Chondrocyte (in vitro differentiated cells): ENCODE measurements around the gene ATF7IP. TPM values are rescaled to one million over a fixed set of nuclear protein-coding genes. Genes with fewer than 3 reads are reported as not detected.
"Not testable (repeated sequence)": the region's sequence is repeated elsewhere in the genome, so short reads cannot be mapped to it uniquely, and the experiment has no call there.

ENCODE experiments used
- DNase-seq: peaks from one replicate; pipeline ENCODE4 v3.0.0; 2021; ENCODE audit warnings: mixed read lengths, low spot score
- H3K27ac Mint-ChIP-seq: one replicate; pipeline ENCODE4 v1.8.0; 2021; ENCODE audit warnings: mild to moderate bottlenecking, moderate library complexity, mixed read lengths; ENCODE audit not compliant: unreplicated experiment
- H3K27me3 Mint-ChIP-seq: 2 replicates; pipeline ENCODE4 v1.8.0; 2021; ENCODE audit warnings: low read depth, mixed read lengths
- H3K36me3 Mint-ChIP-seq: 2 replicates; pipeline ENCODE4 v1.8.0; 2021; ENCODE audit warnings: low read depth, mixed read lengths
- H3K4me1 Mint-ChIP-seq: 2 replicates; pipeline ENCODE4 v1.8.0; 2021; ENCODE audit warnings: low read depth, mild to moderate bottlenecking, mixed read lengths
- H3K4me3 Mint-ChIP-seq: one replicate; pipeline ENCODE4 v1.8.0; 2021; ENCODE audit warnings: mild to moderate bottlenecking, moderate library complexity, mixed read lengths; ENCODE audit not compliant: unreplicated experiment
- H3K9me3 Mint-ChIP-seq: 2 replicates; pipeline ENCODE4 v1.8.0; 2021; ENCODE audit warnings: low read depth, mixed read lengths
- CTCF ChIP-seq: fragments of 200-600 bp; sonication (generic); IDR thresholded peaks from 2 replicates; pipeline ENCODE4 v1.5.0; 2021; ENCODE audit warnings: antibody characterized with exemption, mild to moderate bottlenecking, moderate library complexity
- long read RNA-seq: library from polyadenylated mRNA; stranded (forward); transcript quantifications from one replicate; pipeline ENCODE4 v2.0.0, GENCODE V29; 2021
- total RNA-seq: library from RNA; stranded (reverse); gene quantifications from 3 replicates; pipeline ENCODE4 v1.2.1, GENCODE V29; 2021

ATF7IP gene
- total RNA-seq = 45.9 to 79.9 TPM (median 50.4 TPM) in 3 replicates
- long read RNA-seq, full-length matches to known transcripts = 6 of 11 reads
- long read RNA-seq, partial matches to known transcripts = 4 of 11 reads
- long read RNA-seq, other reads (novel, unspliced or antisense) = 1 of 11 reads

GRCh38 chr12:14365294-14366208 is at the start of gene ATF7IP:
ATF7IP (plus strand) TSS chr12:14365682; CDS start chr12:14423916, 58,234 bp downstream.
- TF ChIP-seq CTCF = peak; percentile 73
- peak; percentile 97 for DNase-seq
- peaks cover 5% of the 10 kb centered on the region for H3K9me3 Mint-ChIP-seq
- no peaks in the 10 kb centered on the region for H3K36me3 Mint-ChIP-seq
- H3K4me3 Mint-ChIP-seq = peak within 1 kb of the TSS; percentile 79
- H3K27me3 Mint-ChIP-seq = no peaks in the 10 kb centered on the region
- peaks cover 34% of the 10 kb centered on the region for H3K4me1 Mint-ChIP-seq
- peak within 1 kb of the TSS; percentile 98 for H3K27ac Mint-ChIP-seq

- Mint-ChIP-seq H3K27me3 (no peaks in the 10 kb centered on the region), H3K27ac (no peak overlapping the region), H3K4me3 (no peak overlapping the region), H3K9me3 (peaks cover under 1% of the 10 kb centered on the region), H3K4me1 (peaks cover 4% of the 10 kb centered on the region), H3K36me3 (no peaks in the 10 kb centered on the region)
- TF ChIP-seq CTCF = no peak
- DNase-seq = no peak
These were observed 47.9 kb upstream of the ATF7IP start for GRCh38 chr12:14317362-14318146.

GRCh38 chr12:14319704-14320427 is 45.6 kb upstream of the ATF7IP start:
- not testable (repeated sequence) for DNase-seq, H3K27me3 Mint-ChIP-seq, H3K36me3 Mint-ChIP-seq

GRCh38 chr12:14322403-14322802 is 43.1 kb upstream of the ATF7IP start:
- Mint-ChIP-seq H3K4me3 (no peak overlapping the region), H3K4me1 (peaks cover 10% of the 10 kb centered on the region), H3K36me3 (no peaks in the 10 kb centered on the region), H3K9me3 (peaks cover 3% of the 10 kb centered on the region), H3K27me3 (no peaks in the 10 kb centered on the region), H3K27ac (no peak overlapping the region)
- DNase-seq = no peak
- no peak for TF ChIP-seq CTCF

More at GRCh38 chr12:14319704-14320427, 45.6 kb upstream of the ATF7IP start:
- not testable (repeated sequence) for H3K4me1 Mint-ChIP-seq, H3K4me3 Mint-ChIP-seq, H3K27ac Mint-ChIP-seq, H3K9me3 Mint-ChIP-seq

GRCh38 chr12:14325716-14326343 is 39.7 kb upstream of the ATF7IP start:
- Mint-ChIP-seq H3K27me3 (no peaks in the 10 kb centered on the region), H3K27ac (no peak overlapping the region), H3K9me3 (peaks cover 4% of the 10 kb centered on the region), H3K36me3 (no peaks in the 10 kb centered on the region), H3K4me1 (peaks cover 15% of the 10 kb centered on the region), H3K4me3 (no peak overlapping the region)
- no peak for DNase-seq
- no peak for TF ChIP-seq CTCF
